NOMO-1 (cell line): ENCODE data around the gene SEC31B.
A peak's percentile ranks its signal among the peaks of the same experiment; 100 is the strongest.

Experiments
- DNase-seq, 2 experiments: peaks; one replicate each; lab custom pipeline; 2025; ENCODE audit not compliant: unreplicated experiment in 2 of 2; lab: John Stamatoyannopoulos, UW

SEC31B gene

GRCh38 chr10:100519311-100520051 is at the start of gene SEC31B:
SEC31B (minus strand) TSS chr10:100519861; CDS start chr10:100516952, 2,909 bp downstream.
- no peak for DNase-seq

- DNase-seq: no peak
Measured at GRCh38 chr10:100568912-100569311, 49.3 kb upstream of the SEC31B start.

GRCh38 chr10:100567826-100568225 is 48.2 kb upstream of the SEC31B start:
- no peak for DNase-seq

- no peak for DNase-seq
Measured at GRCh38 chr10:100567249-100567648, 47.6 kb upstream of the SEC31B start.

- DNase-seq: no peak
Measured at GRCh38 chr10:100566561-100566960, 46.9 kb upstream of the SEC31B start.

- no peak for DNase-seq
Measured at GRCh38 chr10:100565206-100565985, 45.7 kb upstream of the SEC31B start.

- peak; percentile 26 to 46 for DNase-seq
Measured at GRCh38 chr10:100562008-100562672, 42.5 kb upstream of the SEC31B start.

GRCh38 chr10:100561005-100561404 is 41.3 kb upstream of the SEC31B start:
- no peak for DNase-seq

GRCh38 chr10:100560248-100560647 is 40.6 kb upstream of the SEC31B start:
- DNase-seq: no peak

GRCh38 chr10:100554902-100555301 is 35.2 kb upstream of the SEC31B start:
- DNase-seq: no peak

- DNase-seq: peak in 1 of 2 experiments; percentile 7
Measured at GRCh38 chr10:100553929-100554328, 34.3 kb upstream of the SEC31B start.

GRCh38 chr10:100551738-100552137 is 32.1 kb upstream of the SEC31B start:
- no peak for DNase-seq

- peak; percentile 33 to 58 for DNase-seq
Measured at GRCh38 chr10:100551196-100551595, 31.5 kb upstream of the SEC31B start.

GRCh38 chr10:100544950-100545349 is 25.3 kb upstream of the SEC31B start:
- no peak for DNase-seq

GRCh38 chr10:100537475-100537874 is 17.8 kb upstream of the SEC31B start:
- no peak for DNase-seq

GRCh38 chr10:100535715-100536353 is 16.2 kb upstream of the SEC31B start, which contains the start of gene HIF1AN:
HIF1AN (plus strand) TSS chr10:100535943; CDS start chr10:100535959, 16 bp downstream.
- peak; percentile 95 to 96 for DNase-seq

GRCh38 chr10:100535338-100535714 is 15.7 kb upstream of the SEC31B start:
- no peak for DNase-seq

- no peak for DNase-seq
Measured at GRCh38 chr10:100534726-100535125, 15.1 kb upstream of the SEC31B start.

- no peak for DNase-seq
Measured at GRCh38 chr10:100531761-100532160, 12.1 kb upstream of the SEC31B start.

GRCh38 chr10:100529475-100530298 is 10.0 kb upstream of the SEC31B start, which contains the start of gene NDUFB8:
NDUFB8 (minus strand) TSS chr10:100529871; CDS start chr10:100529851, 20 bp downstream.
- peak; percentile 65 to 66 for DNase-seq
